ENCODE measurements around the gene C17orf107. TPM values are rescaled to one million over a fixed set of nuclear protein-coding genes. Genes with fewer than 3 reads are reported as not detected.
A peak's percentile ranks its signal among the peaks of the same experiment; 100 is the strongest.

Gene C17orf107
- total and polyA plus RNA-seq, 2 experiments from 2014 or later: 8.8 to 9.1 TPM

- Histone ChIP-seq H3K9me3 (ENCODE audit: low read depth) (no peaks in the 10 kb centered on the region), H3K27ac (peak overlapping the region; percentile 95), H3K4me2 (peak overlapping the region; percentile 91), H3K9me2 (replicated peaks; ENCODE audit: insufficient read depth) (no peaks in the 10 kb centered on the region), H3K79me2 (peaks cover 63% of the 10 kb centered on the region), H3K4me3 (peak overlapping the region; percentile 72), H3K27me3 (no peaks in the 10 kb centered on the region), H4K20me1 (ENCODE audit: insufficient read depth, poor library complexity, severe bottlenecking) (peaks cover 11% of the 10 kb centered on the region), H2AFZ (peak overlapping the region; percentile 37), H3K36me3 (replicated peaks; ENCODE audit: insufficient read depth, low read depth) (no peaks in the 10 kb centered on the region), H3K4me1 (ENCODE audit: insufficient read depth) (peaks cover 31% of the 10 kb centered on the region)
- peak; percentile 93 for DNase-seq (ENCODE audit: low spot score)
- 3% methylated on average over 29 of the region's 29 CpGs for WGBS (ENCODE audit: low lambda C conversion rate, missing lambda C conversion rate)
- no peak for TF ChIP-seq EZH2 (IDR thresholded peaks at IDR 0.05; ENCODE audit: borderline replicate concordance)
- no peak for TF ChIP-seq CTCF (IDR thresholded peaks at IDR 0.05; ENCODE audit: poor library complexity)
- TF ChIP-seq EZH2phosphoT487 (IDR thresholded peaks at IDR 0.05; ENCODE audit: low read depth, severe bottlenecking, unreplicated experiment): no peak
Measured at GRCh38 chr17:4940555-4941318, 41.4 kb downstream of the C17orf107 start.

GRCh38 chr17:4941319-4941610, 41.9 kb downstream of the C17orf107 start:
- WGBS (ENCODE audit: low lambda C conversion rate, missing lambda C conversion rate): 69% methylated on average over 4 of the region's 4 CpGs
- H2AFZ ChIP-seq: no peak overlapping the region
- peak overlapping the region; percentile 91 for H3K4me2 ChIP-seq
- H3K36me3 ChIP-seq (replicated peaks; ENCODE audit: insufficient read depth, low read depth): no peaks in the 10 kb centered on the region
- H3K27me3 ChIP-seq: no peaks in the 10 kb centered on the region
- H3K79me2 ChIP-seq: peaks cover 68% of the 10 kb centered on the region
- H3K9me2 ChIP-seq (replicated peaks; ENCODE audit: insufficient read depth): no peaks in the 10 kb centered on the region
- peaks cover 15% of the 10 kb centered on the region for H4K20me1 ChIP-seq (ENCODE audit: insufficient read depth, poor library complexity, severe bottlenecking)
- DNase-seq (ENCODE audit: low spot score): no peak
- H3K9me3 ChIP-seq (ENCODE audit: low read depth): no peaks in the 10 kb centered on the region
- H3K4me1 ChIP-seq (ENCODE audit: insufficient read depth): peaks cover 36% of the 10 kb centered on the region
- H3K4me3 ChIP-seq: peak overlapping the region; percentile 72
- TF ChIP-seq EZH2 (IDR thresholded peaks at IDR 0.05; ENCODE audit: borderline replicate concordance) (no peak), EZH2phosphoT487 (IDR thresholded peaks at IDR 0.05; ENCODE audit: low read depth, severe bottlenecking, unreplicated experiment) (no peak), CTCF (IDR thresholded peaks at IDR 0.05; ENCODE audit: poor library complexity) (no peak)
- H3K27ac ChIP-seq: peak overlapping the region; percentile 95

- peaks cover 76% of the 10 kb centered on the region for H3K79me2 ChIP-seq
- 91% methylated on average over 13 of the region's 13 CpGs for WGBS (ENCODE audit: low lambda C conversion rate, missing lambda C conversion rate)
- H3K27ac ChIP-seq: no peak overlapping the region
- peaks cover 21% of the 10 kb centered on the region for H4K20me1 ChIP-seq (ENCODE audit: insufficient read depth, poor library complexity, severe bottlenecking)
- peaks cover 39% of the 10 kb centered on the region for H3K4me1 ChIP-seq (ENCODE audit: insufficient read depth)
- TF ChIP-seq EZH2 (IDR thresholded peaks at IDR 0.05; ENCODE audit: borderline replicate concordance): no peak
- H2AFZ ChIP-seq: no peak overlapping the region
- DNase-seq (ENCODE audit: low spot score): no peak
- H3K27me3 ChIP-seq: no peaks in the 10 kb centered on the region
- H3K9me2 ChIP-seq (replicated peaks; ENCODE audit: insufficient read depth): no peaks in the 10 kb centered on the region
- no peak overlapping the region for H3K4me3 ChIP-seq
- H3K4me2 ChIP-seq: no peak overlapping the region
- H3K36me3 ChIP-seq (replicated peaks; ENCODE audit: insufficient read depth, low read depth): no peaks in the 10 kb centered on the region
- no peaks in the 10 kb centered on the region for H3K9me3 ChIP-seq (ENCODE audit: low read depth)
Measured at GRCh38 chr17:4942760-4943508, 43.6 kb downstream of the C17orf107 start.

- Histone ChIP-seq H3K9me3 (ENCODE audit: low read depth) (no peaks in the 10 kb centered on the region), H3K4me2 (no peak overlapping the region), H3K79me2 (peaks cover 68% of the 10 kb centered on the region), H4K20me1 (ENCODE audit: insufficient read depth, poor library complexity, severe bottlenecking) (peaks cover 21% of the 10 kb centered on the region), H2AFZ (no peak overlapping the region), H3K4me3 (no peak overlapping the region), H3K36me3 (replicated peaks; ENCODE audit: insufficient read depth, low read depth) (no peaks in the 10 kb centered on the region), H3K4me1 (ENCODE audit: insufficient read depth) (peaks cover 28% of the 10 kb centered on the region), H3K9me2 (replicated peaks; ENCODE audit: insufficient read depth) (no peaks in the 10 kb centered on the region), H3K27ac (peak overlapping the region; percentile 91), H3K27me3 (no peaks in the 10 kb centered on the region)
- 81% methylated on average over 3 of the region's 3 CpGs for WGBS (ENCODE audit: low lambda C conversion rate, missing lambda C conversion rate)
- DNase-seq (ENCODE audit: low spot score): no peak
- TF ChIP-seq EZH2phosphoT487 (IDR thresholded peaks at IDR 0.05; ENCODE audit: low read depth, severe bottlenecking, unreplicated experiment): no peak
- TF ChIP-seq CTCF (IDR thresholded peaks at IDR 0.05; ENCODE audit: poor library complexity): no peak
- TF ChIP-seq EZH2 (IDR thresholded peaks at IDR 0.05; ENCODE audit: borderline replicate concordance): no peak
Measured at GRCh38 chr17:4944163-4944553, 44.8 kb downstream of the C17orf107 start.

All from hepatocyte (in vitro differentiated cells).